GM12878 (cell line): Measurements from ENCODE around the gene LRRN4. TPM values are rescaled to one million over a fixed set of nuclear protein-coding genes. Genes with fewer than 3 reads are reported as not detected.
A peak's percentile ranks its signal among the peaks of the same experiment; 100 is the strongest.

Source experiments
- EP300 ChIP-seq, 2 experiments: fragments of 150-350 bp in 1 of 2; IDR thresholded peaks; 2 replicates each; pipeline ENCODE4 v1.6.1; 2011 to 2012; ENCODE audit warnings: low read depth in 2 of 2, low read length in 2 of 2, borderline replicate concordance in 1 of 2, improper control_type of control experiment in 1 of 2, inconsistent platforms in 1 of 2; ENCODE audit not compliant: control insufficient read depth in 1 of 2
- MXI1 ChIP-seq: fragments of 150-350 bp; IDR thresholded peaks from 2 replicates; pipeline ENCODE4 v1.6.1; 2011; ENCODE audit warnings: low read depth, mild to moderate bottlenecking, inconsistent platforms, low read length, improper control_type of control experiment
- POLR2AphosphoS5 ChIP-seq: IDR thresholded peaks from 2 replicates; pipeline ENCODE4 v1.6.1; 2011; ENCODE audit warnings: mild to moderate bottlenecking, low read length, inconsistent platforms
- RUNX3 ChIP-seq: IDR thresholded peaks from 2 replicates; pipeline ENCODE4 v1.6.1; 2012; ENCODE audit warnings: low read length, inconsistent platforms
- SPI1 ChIP-seq: IDR thresholded peaks from 2 replicates; pipeline ENCODE4 v1.6.1; 2011; ENCODE audit warnings: low read depth, mild to moderate bottlenecking, low read length, moderate library complexity, borderline replicate concordance; ENCODE audit not compliant: insufficient read depth
- TCF12 ChIP-seq: IDR thresholded peaks from 2 replicates; pipeline ENCODE4 v1.6.1; 2011; ENCODE audit warnings: low read depth, mild to moderate bottlenecking, low read length
- YBX1 ChIP-seq: fragments of 450-650 bp; IDR thresholded peaks from 2 replicates; pipeline ENCODE4 v1.6.1; 2016; ENCODE audit warnings: antibody characterized with exemption
- ZNF207 ChIP-seq: fragments of 450-650 bp; IDR thresholded peaks from 2 replicates; pipeline ENCODE4 v1.6.1; 2014; ENCODE audit warnings: antibody characterized with exemption, mild to moderate bottlenecking, borderline replicate concordance
- polyA plus RNA-seq, 11 experiments: library from polyadenylated mRNA; depleted of rRNA in 4 of 11; unstranded in 6 of 11; stranded (reverse) in 5 of 11; fragments of >200 nt; fragmentation: Nextera tagmentation in 4 of 11; fragmentation: Illumina TruSeq in 1 of 11; extraction: Ambion mirVana in 4 of 11; extraction: Trizol in 1 of 11; gene quantifications; 1 replicate in 1 of 11; 2 replicates in 10 of 11; pipeline versions ENCODE4 v1.2.1 to v1.2.3, GENCODE V29; 2011 to 2016; ENCODE audit warnings: inconsistent platforms in 2 of 11, missing spikeins in 2 of 11, low read depth in 1 of 11
- total RNA-seq, 4 experiments: library from RNA; depleted of rRNA in 3 of 4; stranded (reverse); fragments of >200 nt in 3 of 4; fragmentation: Illumina TruSeq in 1 of 4; extraction: Trizol in 1 of 4; gene quantifications; 2 replicates each; pipeline versions ENCODE4 v1.2.1 to v1.2.3, GENCODE V29; 2013 to 2021
- TF ChIP-seq, protein P1 (sequence below): fragments of 450-650 bp; IDR thresholded peaks from 2 replicates; pipeline ENCODE4 v1.6.1; 2017; ENCODE audit warnings: mild to moderate bottlenecking
- TF ChIP-seq, protein P2 (sequence below): IDR thresholded peaks from 2 replicates; pipeline ENCODE4 v1.6.1; 2011; ENCODE audit warnings: borderline replicate concordance, low read depth, mild to moderate bottlenecking, moderate library complexity, mixed read lengths, low read length; ENCODE audit not compliant: insufficient read depth; ENCODE audit errors: extremely low read length

Gene LRRN4
- total and polyA plus RNA-seq, 10 of the 15 experiments (the other 5 are each of a cell fraction or from before 2014, with no cell fraction given): 0.11 TPM; not detected in 9

DNA sequence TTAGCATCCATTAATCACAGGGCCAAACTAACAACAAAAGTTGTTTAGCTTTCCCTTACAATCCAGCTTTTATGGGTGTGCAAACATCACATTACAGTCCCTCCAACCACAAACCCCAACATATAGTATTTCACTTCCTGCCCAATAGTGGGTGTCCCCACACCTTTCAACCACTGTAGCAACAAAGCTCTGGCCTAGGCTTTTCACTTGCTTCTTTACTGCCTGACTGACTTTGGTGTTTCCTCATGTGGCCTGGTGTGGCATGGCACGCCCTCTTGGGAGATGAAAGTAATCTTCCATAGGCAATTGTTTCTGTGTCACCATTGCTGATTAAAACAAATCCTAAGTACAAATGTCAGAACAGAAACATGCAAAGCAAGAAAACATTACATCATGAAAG, 57.1 kb downstream of the LRRN4 start (continued):
- TF ChIP-seq ZNF207 (no peak), YBX1 (no peak), TCF12 (no peak), MXI1 (peak; percentile 23; the same call in 1 of the 2 replicates), SPI1 (peak; percentile 63; the same call in 1 of the 2 replicates), POLR2AphosphoS5 (no peak), EP300 (IDR thresholded peaks at IDR 0.05; ENCODE audit: borderline replicate concordance in 1 of 2, control insufficient read depth in 1 of 2, low read depth in 2 of 2, low read length in 2 of 2) (peak in 1 of 2 experiments; percentile 27; a peak in 1 of 4 replicates), RUNX3 (peak; percentile 94)
- TF ChIP-seq, protein P1, sequence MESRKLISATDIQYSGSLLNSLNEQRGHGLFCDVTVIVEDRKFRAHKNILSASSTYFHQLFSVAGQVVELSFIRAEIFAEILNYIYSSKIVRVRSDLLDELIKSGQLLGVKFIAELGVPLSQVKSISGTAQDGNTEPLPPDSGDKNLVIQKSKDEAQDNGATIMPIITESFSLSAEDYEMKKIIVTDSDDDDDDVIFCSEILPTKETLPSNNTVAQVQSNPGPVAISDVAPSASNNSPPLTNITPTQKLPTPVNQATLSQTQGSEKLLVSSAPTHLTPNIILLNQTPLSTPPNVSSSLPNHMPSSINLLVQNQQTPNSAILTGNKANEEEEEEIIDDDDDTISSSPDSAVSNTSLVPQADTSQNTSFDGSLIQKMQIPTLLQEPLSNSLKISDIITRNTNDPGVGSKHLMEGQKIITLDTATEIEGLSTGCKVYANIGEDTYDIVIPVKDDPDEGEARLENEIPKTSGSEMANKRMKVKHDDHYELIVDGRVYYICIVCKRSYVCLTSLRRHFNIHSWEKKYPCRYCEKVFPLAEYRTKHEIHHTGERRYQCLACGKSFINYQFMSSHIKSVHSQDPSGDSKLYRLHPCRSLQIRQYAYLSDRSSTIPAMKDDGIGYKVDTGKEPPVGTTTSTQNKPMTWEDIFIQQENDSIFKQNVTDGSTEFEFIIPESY: no peak
- TF ChIP-seq, protein P2, sequence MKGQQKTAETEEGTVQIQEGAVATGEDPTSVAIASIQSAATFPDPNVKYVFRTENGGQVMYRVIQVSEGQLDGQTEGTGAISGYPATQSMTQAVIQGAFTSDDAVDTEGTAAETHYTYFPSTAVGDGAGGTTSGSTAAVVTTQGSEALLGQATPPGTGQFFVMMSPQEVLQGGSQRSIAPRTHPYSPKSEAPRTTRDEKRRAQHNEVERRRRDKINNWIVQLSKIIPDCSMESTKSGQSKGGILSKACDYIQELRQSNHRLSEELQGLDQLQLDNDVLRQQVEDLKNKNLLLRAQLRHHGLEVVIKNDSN: no peak
